ENCODE data around the gene SH3GL1. TPM values are rescaled to one million over a fixed set of nuclear protein-coding genes. Genes with fewer than 3 reads are reported as not detected.

The SH3GL1 gene
- total and polyA plus RNA-seq, 10 of the 15 experiments (the other 5 are each of a cell fraction or from before 2014, with no cell fraction given), result 0.93 to 47.4 (median 28.4) TPM

DNA sequence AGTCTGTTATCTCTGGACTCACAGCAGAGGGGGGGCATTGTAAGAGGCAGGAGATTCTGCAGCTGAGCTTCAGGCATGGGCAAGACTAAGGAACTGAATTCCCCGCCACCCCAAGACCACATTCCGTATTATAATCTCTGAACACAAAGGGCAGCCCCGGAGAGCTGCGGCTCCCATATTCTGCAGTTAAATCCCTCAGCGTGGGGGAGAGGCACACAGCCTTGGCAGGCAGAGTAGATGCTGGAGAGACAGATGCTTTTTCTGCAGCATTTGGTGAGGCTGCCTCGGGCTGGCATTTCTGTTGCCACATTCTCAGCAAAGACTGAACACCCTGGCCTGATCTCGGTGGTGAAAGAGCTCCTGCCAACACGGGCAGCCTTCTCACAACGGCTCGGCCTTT, 15.0 kb upstream of the SH3GL1 start (continued):
- TF ChIP-seq, protein P1, sequence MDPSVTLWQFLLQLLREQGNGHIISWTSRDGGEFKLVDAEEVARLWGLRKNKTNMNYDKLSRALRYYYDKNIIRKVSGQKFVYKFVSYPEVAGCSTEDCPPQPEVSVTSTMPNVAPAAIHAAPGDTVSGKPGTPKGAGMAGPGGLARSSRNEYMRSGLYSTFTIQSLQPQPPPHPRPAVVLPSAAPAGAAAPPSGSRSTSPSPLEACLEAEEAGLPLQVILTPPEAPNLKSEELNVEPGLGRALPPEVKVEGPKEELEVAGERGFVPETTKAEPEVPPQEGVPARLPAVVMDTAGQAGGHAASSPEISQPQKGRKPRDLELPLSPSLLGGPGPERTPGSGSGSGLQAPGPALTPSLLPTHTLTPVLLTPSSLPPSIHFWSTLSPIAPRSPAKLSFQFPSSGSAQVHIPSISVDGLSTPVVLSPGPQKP (IDR thresholded peaks at IDR 0.05; ENCODE audit: low read depth, low read length), result no peak
- TF ChIP-seq CREM (IDR thresholded peaks at IDR 0.05; ENCODE audit: low read depth), result no peak

DNA sequence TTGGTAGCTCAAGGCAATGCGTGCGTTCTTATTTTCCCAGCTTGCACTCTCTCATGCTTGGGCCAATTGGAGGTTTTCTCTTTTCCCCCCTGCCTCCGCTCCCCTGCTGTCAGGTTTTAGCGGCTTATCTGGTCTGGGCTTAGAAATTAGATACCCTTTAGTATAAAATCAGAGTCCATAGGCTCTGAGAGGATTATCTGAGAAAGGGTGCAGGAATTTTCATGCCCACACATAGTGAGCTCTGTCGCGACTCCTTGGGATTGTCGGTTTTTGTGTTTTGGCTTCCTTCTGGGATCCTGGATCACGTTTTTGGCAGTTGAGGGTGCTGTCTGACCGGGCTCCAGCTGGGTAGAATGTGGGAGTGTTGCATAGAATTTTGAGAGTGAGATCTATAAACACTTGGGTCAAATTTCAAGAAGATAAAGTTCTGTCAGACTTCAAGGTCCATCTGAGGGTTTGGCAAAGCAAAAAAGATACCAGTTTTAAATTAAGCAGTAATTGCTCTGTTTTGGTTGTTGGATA, 14.5 kb upstream of the SH3GL1 start:
- Histone ChIP-seq H3K36me3 (ENCODE audit: control insufficient read depth in 2 of 2, insufficient read depth in 2 of 2, low read length in 1 of 2) (peaks cover 11 to 14% of the 10 kb centered on the region in 2 experiments; a peak in 3 of 4 replicates), H3K27me3 (replicated peaks in 1 of 2; ENCODE audit: control insufficient read depth in 2 of 2, insufficient read depth in 2 of 2, low read length in 1 of 2) (no peaks in the 10 kb centered on the region), H3K9me3 (replicated peaks; ENCODE audit: control insufficient read depth, insufficient read depth, low read length) (no peaks in the 10 kb centered on the region), H3K27ac (ENCODE audit: control insufficient read depth, insufficient read depth) (no peak overlapping the region), H3K9ac (ENCODE audit: control insufficient read depth, insufficient read depth, low read length) (no peak overlapping the region), H4K20me1 (ENCODE audit: control insufficient read depth, insufficient read depth) (no peaks in the 10 kb centered on the region; the same call in 1 of the 2 replicates), H3K4me2 (ENCODE audit: control insufficient read depth, insufficient read depth) (no peak overlapping the region), H3K79me2 (ENCODE audit: control insufficient read depth, insufficient read depth, low read length) (peaks cover 6% of the 10 kb centered on the region), H3K4me1 (ENCODE audit: control insufficient read depth, insufficient read depth, low read length) (no peaks in the 10 kb centered on the region), H2AFZ (ENCODE audit: control insufficient read depth, low read depth, low read length) (no peak overlapping the region), H3K4me3 (no peak overlapping the region)
- no peak for DNase-seq (ENCODE audit: low read depth, low spot score)
- ATAC-seq, result no peak
- ChIA-PET SMC1A (ENCODE audit: uncharacterized antibody, unreplicated experiment) (interaction anchor here (0.9 to 2.0 kb wide), 2 partner anchors 10 to 39 kb away, joined by 3 to 10 read pairs; no protein-coding TSS in a partner anchor), CTCF (interaction anchor here (0.7 to 2.4 kb wide), 4 partner anchors 38 to 729 kb away, joined by 3 to 6 read pairs (median 4); no protein-coding TSS in a partner anchor), RAD21 (ENCODE audit: unreplicated experiment) (no interaction called here), POLR2A (no interaction called here)
- no TSS peak for BruUV-seq (replicated peaks)
- in situ Hi-C loops (cut with MboI) (no loop called here), intact Hi-C loops (cut with micrococcal nuclease; ENCODE audit: unreplicated experiment) (no loop called here)
- 86% methylated on average over 9 of the region's 9 CpGs for WGBS (ENCODE audit: insufficient coverage, insufficient replicate concordance, low lambda C conversion rate, missing lambda C conversion rate)
- no peak for FAIRE-seq
- TF ChIP-seq TBL1XR1 (IDR thresholded peaks at IDR 0.05; ENCODE audit: low read depth, low read length) (no peak), ZBTB33 (IDR thresholded peaks at IDR 0.05) (no peak), PRDM15 (CRISPR knock-in tag; IDR thresholded peaks at IDR 0.05) (no peak), IRF4 (IDR thresholded peaks at IDR 0.05; ENCODE audit: low read depth, low read length) (no peak), STAT1 (conservative IDR thresholded peaks at IDR 0.05) (no peak), STAT3 (IDR thresholded peaks at IDR 0.05; ENCODE audit: low read depth, low read length) (no peak), RFX5 (IDR thresholded peaks at IDR 0.05; ENCODE audit: low read depth, low read length) (no peak)
- TF ChIP-seq, protein P2, sequence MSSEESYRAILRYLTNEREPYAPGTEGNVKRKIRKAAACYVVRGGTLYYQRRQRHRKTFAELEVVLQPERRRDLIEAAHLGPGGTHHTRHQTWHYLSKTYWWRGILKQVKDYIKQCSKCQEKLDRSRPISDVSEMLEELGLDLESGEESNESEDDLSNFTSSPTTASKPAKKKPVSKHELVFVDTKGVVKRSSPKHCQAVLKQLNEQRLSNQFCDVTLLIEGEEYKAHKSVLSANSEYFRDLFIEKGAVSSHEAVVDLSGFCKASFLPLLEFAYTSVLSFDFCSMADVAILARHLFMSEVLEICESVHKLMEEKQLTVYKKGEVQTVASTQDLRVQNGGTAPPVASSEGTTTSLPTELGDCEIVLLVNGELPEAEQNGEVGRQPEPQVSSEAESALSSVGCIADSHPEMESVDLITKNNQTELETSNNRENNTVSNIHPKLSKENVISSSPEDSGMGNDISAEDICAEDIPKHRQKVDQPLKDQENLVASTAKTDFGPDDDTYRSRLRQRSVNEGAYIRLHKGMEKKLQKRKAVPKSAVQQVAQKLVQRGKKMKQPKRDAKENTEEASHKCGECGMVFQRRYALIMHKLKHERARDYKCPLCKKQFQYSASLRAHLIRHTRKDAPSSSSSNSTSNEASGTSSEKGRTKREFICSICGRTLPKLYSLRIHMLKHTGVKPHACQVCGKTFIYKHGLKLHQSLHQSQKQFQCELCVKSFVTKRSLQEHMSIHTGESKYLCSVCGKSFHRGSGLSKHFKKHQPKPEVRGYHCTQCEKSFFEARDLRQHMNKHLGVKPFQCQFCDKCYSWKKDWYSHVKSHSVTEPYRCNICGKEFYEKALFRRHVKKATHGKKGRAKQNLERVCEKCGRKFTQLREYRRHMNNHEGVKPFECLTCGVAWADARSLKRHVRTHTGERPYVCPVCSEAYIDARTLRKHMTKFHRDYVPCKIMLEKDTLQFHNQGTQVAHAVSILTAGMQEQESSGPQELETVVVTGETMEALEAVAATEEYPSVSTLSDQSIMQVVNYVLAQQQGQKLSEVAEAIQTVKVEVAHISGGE (CRISPR knock-in tag; IDR thresholded peaks at IDR 0.05), result no peak
